ENCODE measurements around the gene SKAP1.

GRCh38 chr17:48123111-48123510 is 306.9 kb downstream of the SKAP1 start:
- no peak for TF ChIP-seq EP300 (IDR thresholded peaks at IDR 0.05)
- no peak for TF ChIP-seq CTCF (IDR thresholded peaks at IDR 0.05)
- no peak for TF ChIP-seq POLR2A (IDR thresholded peaks at IDR 0.05; ENCODE audit: low read depth)
- no peak for TF ChIP-seq POLR2AphosphoS5 (IDR thresholded peaks at IDR 0.05)

Data from esophagus muscularis mucosa (tissue), 4 donors.